Astrocyte of the spinal cord (primary cell): ENCODE measurements around the gene FAT1.

ENCODE experiments used
- DNase-seq: peaks from one replicate; pipeline ENCODE4 v3.0.0; 2011; ENCODE audit warnings: low read depth, low spot score
- H3K4me3 ChIP-seq: 2 replicates; pipeline ENCODE4 v1.5.1; 2011; ENCODE audit warnings: low read depth, mild to moderate bottlenecking, low read length, moderate library complexity
- CTCF ChIP-seq: IDR thresholded peaks from 2 replicates; pipeline ENCODE4 v1.5.1; 2012; ENCODE audit warnings: low read depth, mild to moderate bottlenecking, low read length, inconsistent platforms
- in situ Hi-C: cut with HindIII; loops from 2 replicates; pipeline ENCODE4 v1.10.0; 2017; ENCODE audit warnings: low sequenced_read_pairs

The FAT1 gene

GRCh38 chr4:186569533-186570192, 154.0 kb downstream of the FAT1 start:
- in situ Hi-C loops, result no loop called here
- peak overlapping the region; percentile 23 for H3K4me3 ChIP-seq
- TF ChIP-seq CTCF, result no peak
- DNase-seq, result no peak

- no peak overlapping the region for H3K4me3 ChIP-seq
- no peak for TF ChIP-seq CTCF
- DNase-seq, result no peak
- in situ Hi-C loops, result no loop called here
Measured at GRCh38 chr4:186566068-186566467, 157.6 kb downstream of the FAT1 start.

GRCh38 chr4:186563761-186564160, 159.9 kb downstream of the FAT1 start:
- no peak overlapping the region for H3K4me3 ChIP-seq
- in situ Hi-C loops, result no loop called here
- no peak for TF ChIP-seq CTCF
- DNase-seq, result no peak

- no peak for TF ChIP-seq CTCF
- in situ Hi-C loops, result no loop called here
- DNase-seq, result no peak
- H3K4me3 ChIP-seq, result no peak overlapping the region
Measured at GRCh38 chr4:186561748-186562147, 161.9 kb downstream of the FAT1 start.

- no peak for DNase-seq
- in situ Hi-C loops, result no loop called here
- H3K4me3 ChIP-seq, result no peak overlapping the region
- TF ChIP-seq CTCF, result no peak
Measured at GRCh38 chr4:186560647-186561046, 163.0 kb downstream of the FAT1 start.

GRCh38 chr4:186557486-186557885, 166.2 kb downstream of the FAT1 start:
- TF ChIP-seq CTCF, result no peak
- no peak overlapping the region for H3K4me3 ChIP-seq
- in situ Hi-C loops, result no loop called here
- peak; percentile 28 for DNase-seq

- no peak for DNase-seq
- in situ Hi-C loops, result no loop called here
- no peak overlapping the region for H3K4me3 ChIP-seq
- TF ChIP-seq CTCF, result no peak
Measured at GRCh38 chr4:186557061-186557460, 166.6 kb downstream of the FAT1 start.
